Effector memory CD4-positive, alpha-beta T cell (primary cell): ENCODE results near the gene KRTAP5-2.

Source experiments
- DNase-seq, 3 donors: peaks; one replicate each; pipeline ENCODE4 v3.0.0-alpha.2; 2020
- H3K27ac ChIP-seq: 2 replicates; pipeline ENCODE4 v1.7.0; 2013; ENCODE audit warnings: mild to moderate bottlenecking, low read length, moderate library complexity; ENCODE audit not compliant: insufficient read depth, poor library complexity, severe bottlenecking
- H3K27me3 ChIP-seq: replicated peaks from 2 replicates; pipeline ENCODE4 v1.7.0; 2013; ENCODE audit warnings: mild to moderate bottlenecking, low read length; ENCODE audit not compliant: insufficient read depth, control insufficient read depth, poor library complexity, severe bottlenecking
- H3K36me3 ChIP-seq: 2 replicates; pipeline ENCODE4 v1.7.0; 2013; ENCODE audit warnings: mild to moderate bottlenecking, low read length, moderate library complexity; ENCODE audit not compliant: control insufficient read depth, insufficient read depth
- H3K4me1 ChIP-seq: 2 replicates; pipeline ENCODE4 v1.7.0; 2013; ENCODE audit warnings: low read length, mild to moderate bottlenecking; ENCODE audit not compliant: control insufficient read depth, insufficient read depth, poor library complexity, severe bottlenecking
- H3K4me3 ChIP-seq: 2 replicates; pipeline ENCODE4 v1.7.0; 2013; ENCODE audit warnings: low read length, low read depth, mild to moderate bottlenecking; ENCODE audit not compliant: insufficient read depth, poor library complexity, severe bottlenecking
- H3K9me3 ChIP-seq: 2 replicates; pipeline ENCODE4 v1.7.0; 2013; ENCODE audit warnings: mild to moderate bottlenecking, low read length, moderate library complexity; ENCODE audit not compliant: control insufficient read depth

KRTAP5-2 gene

DNA sequence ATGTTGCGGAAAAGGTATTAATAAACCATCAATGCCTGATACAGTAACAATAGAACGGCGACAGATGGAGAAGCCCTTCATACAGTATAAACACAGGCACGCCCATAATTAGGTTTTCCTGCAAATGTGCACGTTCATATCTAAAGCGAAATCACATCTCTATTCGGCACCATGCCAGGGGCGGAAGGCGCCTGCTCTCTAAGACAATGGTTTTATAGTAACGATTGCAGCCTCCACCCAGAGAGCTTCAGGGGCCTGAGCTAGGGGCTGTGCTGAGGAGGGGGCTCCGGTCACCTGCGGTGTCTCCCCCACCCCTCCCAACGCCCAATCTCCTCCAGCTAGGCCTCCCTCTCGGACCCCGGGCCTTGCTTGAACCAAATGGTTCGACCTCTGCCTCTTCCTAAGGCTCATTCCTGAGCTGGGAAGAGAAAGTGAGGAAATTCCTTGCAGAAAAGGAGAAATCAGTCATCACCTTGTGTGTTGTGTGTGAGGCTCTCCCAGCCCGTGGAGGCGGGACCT lies 41.1 kb upstream of the KRTAP5-2 start:
- Histone ChIP-seq H3K27me3 (peaks cover 6% of the 10 kb centered on the region), H3K36me3 (no peaks in the 10 kb centered on the region)

DNA sequence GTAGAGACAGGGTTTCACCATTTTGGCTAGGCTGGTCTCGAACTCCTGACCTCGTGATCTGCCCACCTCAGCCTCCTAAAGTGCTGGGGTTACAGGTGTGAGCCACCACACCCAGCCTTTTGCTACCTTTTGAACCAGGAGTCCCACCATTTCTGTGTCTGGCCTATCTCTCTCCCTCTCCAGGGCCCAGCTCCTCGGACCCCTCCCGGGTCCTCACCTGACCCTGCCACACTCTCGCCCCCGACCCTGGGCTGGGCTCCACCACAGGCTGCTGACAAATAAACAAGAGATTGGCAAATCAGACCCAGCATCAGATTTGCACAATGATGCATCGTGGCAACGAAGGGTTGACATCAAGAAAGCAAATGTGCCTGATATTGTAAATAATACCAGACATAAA lies 40.2 kb upstream of the KRTAP5-2 start:
- Histone ChIP-seq H3K4me1 (no peaks in the 10 kb centered on the region), H3K9me3 (no peaks in the 10 kb centered on the region), H3K4me3 (no peak overlapping the region), H3K27me3 (peaks cover 6% of the 10 kb centered on the region), H3K36me3 (no peaks in the 10 kb centered on the region), H3K27ac (no peak overlapping the region)
- no peak for DNase-seq

More for the DNA sequence above, 41.1 kb upstream of the KRTAP5-2 start:
- no peak overlapping the region for H3K4me3 ChIP-seq
- DNase-seq, result no peak
- no peaks in the 10 kb centered on the region for H3K9me3 ChIP-seq
- no peaks in the 10 kb centered on the region for H3K4me1 ChIP-seq
- H3K27ac ChIP-seq, result no peak overlapping the region

DNA sequence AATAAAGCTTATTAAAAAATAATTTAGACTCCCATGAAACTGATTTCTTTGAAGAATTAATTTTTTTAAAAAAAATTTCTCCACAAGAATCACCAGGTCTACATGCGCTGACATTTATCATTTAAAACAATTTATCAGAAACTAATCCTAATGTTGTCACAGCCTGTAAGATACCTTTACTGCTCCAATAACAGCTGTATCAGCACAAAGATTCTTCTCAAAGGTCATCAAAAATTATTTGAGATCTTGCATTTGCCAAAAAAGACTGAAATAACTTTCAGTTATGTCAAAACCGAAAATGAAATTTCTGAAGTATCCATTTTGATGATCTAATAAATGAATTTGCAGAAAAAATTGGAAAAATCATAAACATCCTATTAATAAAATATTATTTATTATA lies 39.5 kb upstream of the KRTAP5-2 start:
- no peaks in the 10 kb centered on the region for H3K4me1 ChIP-seq
- peaks cover 6% of the 10 kb centered on the region for H3K27me3 ChIP-seq
- DNase-seq, result no peak
- no peaks in the 10 kb centered on the region for H3K36me3 ChIP-seq
- H3K9me3 ChIP-seq, result no peaks in the 10 kb centered on the region
- H3K27ac ChIP-seq, result no peak overlapping the region
- no peak overlapping the region for H3K4me3 ChIP-seq

DNA sequence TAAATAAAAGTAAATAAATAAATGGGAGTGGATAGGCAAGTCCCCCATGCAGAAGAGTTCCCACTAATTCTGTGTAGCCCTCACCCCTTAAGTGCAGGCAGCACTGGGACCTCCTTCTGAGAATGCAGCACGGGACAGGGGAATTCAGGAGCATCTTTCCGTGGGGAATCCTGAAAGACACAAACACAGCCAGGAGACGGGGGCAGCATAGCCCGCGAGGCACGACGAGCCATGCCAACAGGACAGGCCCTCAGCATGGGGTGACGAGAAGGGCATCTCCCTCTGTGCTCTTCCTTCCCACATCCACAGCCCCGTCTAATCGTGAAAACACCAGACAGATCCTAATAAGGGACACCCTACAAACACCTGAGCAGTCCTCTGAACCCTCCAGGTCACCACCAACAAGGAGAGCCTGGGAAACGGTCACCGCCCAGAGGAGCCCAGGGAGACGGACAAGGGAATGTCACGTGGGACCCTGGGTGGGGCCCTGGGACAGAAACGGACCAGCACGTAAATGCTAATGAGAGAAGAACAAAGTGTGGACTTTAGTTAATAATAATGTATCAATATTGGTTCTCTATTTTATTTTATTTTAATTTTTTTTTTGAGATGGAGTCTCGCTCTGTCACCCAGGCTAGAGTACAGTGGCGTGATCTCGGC lies 38.3 kb upstream of the KRTAP5-2 start:
- Histone ChIP-seq H3K9me3 (no peaks in the 10 kb centered on the region), H3K4me1 (no peaks in the 10 kb centered on the region), H3K4me3 (no peak overlapping the region), H3K36me3 (no peaks in the 10 kb centered on the region), H3K27me3 (peaks cover 14% of the 10 kb centered on the region), H3K27ac (no peak overlapping the region)
- no peak for DNase-seq

DNA sequence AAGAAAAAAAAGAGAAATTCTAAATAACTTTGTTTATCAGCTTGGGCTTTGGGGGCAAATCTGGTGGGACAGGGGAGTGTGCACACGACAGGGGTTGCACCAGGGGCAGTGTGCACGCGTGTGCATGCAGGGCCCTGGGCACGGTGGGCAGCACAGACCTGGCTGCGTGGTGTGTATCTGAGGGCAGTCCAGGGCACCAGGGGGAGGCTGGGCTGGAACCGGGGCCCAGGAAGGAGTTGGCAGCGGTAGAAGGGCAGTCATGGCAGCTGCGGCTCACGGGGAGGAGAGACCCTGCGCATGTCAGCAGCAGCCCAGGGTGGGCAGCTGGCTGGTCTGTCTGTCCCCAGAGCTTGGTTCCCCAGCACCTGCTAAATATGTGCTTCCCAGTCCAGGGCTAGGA lies 35.8 kb upstream of the KRTAP5-2 start:
- H3K4me3 ChIP-seq, result no peak overlapping the region
- peaks cover 5% of the 10 kb centered on the region for H3K4me1 ChIP-seq
- no peak overlapping the region for H3K27ac ChIP-seq
- peaks cover 14% of the 10 kb centered on the region for H3K27me3 ChIP-seq
- DNase-seq, result no peak
- H3K9me3 ChIP-seq, result no peaks in the 10 kb centered on the region
- no peaks in the 10 kb centered on the region for H3K36me3 ChIP-seq

DNA sequence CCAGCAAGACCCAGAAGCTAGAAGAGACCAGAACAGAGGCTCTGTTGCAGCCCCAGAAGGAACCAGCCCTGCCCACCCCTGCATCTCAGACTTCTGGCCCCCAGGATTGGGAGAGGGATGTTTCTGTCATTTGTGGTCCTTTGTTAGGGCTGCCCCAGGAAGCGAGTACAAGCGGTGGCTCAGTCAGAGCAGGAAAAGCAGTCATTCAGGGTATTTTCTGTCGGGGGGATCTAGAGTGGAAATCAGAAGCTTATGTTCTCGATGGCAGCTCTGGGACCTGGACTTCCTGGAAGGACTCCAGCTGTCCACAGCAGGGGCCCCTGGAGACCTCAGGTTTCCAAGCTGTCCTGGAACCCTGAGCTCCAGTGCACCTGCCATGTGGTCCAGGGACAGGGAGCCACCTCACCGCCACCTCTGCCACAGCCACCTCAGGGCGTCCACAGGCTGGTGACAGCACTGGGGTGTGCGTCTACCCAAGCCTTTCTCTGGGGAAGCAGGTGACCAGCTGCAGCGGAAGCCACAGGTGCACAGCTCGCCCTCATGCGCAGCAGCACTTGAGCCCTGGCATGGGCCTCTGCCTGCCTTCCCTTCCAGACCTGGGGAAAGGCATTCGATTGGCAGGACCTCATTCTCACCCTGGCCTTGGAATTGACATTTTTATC lies 34.1 kb upstream of the KRTAP5-2 start:
- Histone ChIP-seq H3K9me3 (no peaks in the 10 kb centered on the region), H3K4me3 (no peak overlapping the region), H3K27ac (no peak overlapping the region), H3K27me3 (peaks cover 14% of the 10 kb centered on the region), H3K4me1 (peaks cover 10% of the 10 kb centered on the region), H3K36me3 (no peaks in the 10 kb centered on the region)
- DNase-seq, result no peak

DNA sequence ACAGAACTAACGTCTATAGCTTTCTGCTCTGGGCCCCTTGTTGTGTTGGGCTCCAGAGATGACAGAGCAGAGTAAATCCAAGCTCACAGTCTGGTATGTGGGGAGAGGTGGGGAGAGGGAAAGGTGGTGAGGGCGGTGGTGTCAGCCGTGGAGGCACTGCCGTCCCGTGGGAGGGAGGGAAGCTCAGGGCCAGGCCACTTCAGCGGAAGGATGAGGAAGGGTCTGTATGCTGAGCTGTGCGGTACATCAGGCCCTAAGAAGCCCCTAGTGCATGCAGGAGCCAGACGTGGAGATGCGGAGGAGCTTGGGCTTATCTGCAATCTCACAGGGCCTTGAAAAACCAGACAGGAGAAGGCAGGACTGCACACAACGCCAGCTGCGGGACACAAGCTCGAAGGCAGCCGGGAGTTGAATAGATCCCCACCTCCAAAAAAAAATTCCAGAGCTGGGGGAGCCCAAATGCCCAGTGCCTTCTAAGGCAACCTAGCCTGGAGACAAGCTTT lies 33.0 kb upstream of the KRTAP5-2 start:
- Histone ChIP-seq H3K9me3 (no peaks in the 10 kb centered on the region), H3K27me3 (peaks cover 14% of the 10 kb centered on the region), H3K4me3 (no peak overlapping the region), H3K4me1 (peaks cover 10% of the 10 kb centered on the region), H3K27ac (no peak overlapping the region), H3K36me3 (no peaks in the 10 kb centered on the region)
- no peak for DNase-seq

DNA sequence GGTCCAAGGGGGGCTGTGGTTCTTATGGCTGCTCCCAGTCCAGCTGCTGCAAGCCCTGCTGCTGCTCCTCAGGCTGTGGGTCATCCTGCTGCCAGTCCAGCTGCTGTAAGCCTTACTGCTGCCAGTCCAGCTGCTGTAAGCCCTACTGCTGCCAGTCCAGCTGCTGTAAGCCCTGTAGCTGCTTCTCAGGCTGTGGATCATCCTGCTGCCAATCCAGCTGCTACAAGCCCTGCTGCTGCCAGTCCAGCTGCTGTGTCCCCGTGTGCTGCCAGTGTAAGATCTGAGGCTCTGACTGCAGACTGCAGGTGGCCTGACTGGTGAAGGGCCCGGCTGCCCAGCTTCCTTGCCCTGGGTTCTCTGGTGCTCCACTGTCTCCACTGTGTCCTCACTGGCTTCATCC lies 32.2 kb upstream of the KRTAP5-2 start:
- no peak for DNase-seq
- H3K4me1 ChIP-seq, result peaks cover 10% of the 10 kb centered on the region
- no peak overlapping the region for H3K4me3 ChIP-seq
- H3K36me3 ChIP-seq, result no peaks in the 10 kb centered on the region
- no peaks in the 10 kb centered on the region for H3K9me3 ChIP-seq
- H3K27me3 ChIP-seq, result peaks cover 14% of the 10 kb centered on the region
- H3K27ac ChIP-seq, result no peak overlapping the region

DNA sequence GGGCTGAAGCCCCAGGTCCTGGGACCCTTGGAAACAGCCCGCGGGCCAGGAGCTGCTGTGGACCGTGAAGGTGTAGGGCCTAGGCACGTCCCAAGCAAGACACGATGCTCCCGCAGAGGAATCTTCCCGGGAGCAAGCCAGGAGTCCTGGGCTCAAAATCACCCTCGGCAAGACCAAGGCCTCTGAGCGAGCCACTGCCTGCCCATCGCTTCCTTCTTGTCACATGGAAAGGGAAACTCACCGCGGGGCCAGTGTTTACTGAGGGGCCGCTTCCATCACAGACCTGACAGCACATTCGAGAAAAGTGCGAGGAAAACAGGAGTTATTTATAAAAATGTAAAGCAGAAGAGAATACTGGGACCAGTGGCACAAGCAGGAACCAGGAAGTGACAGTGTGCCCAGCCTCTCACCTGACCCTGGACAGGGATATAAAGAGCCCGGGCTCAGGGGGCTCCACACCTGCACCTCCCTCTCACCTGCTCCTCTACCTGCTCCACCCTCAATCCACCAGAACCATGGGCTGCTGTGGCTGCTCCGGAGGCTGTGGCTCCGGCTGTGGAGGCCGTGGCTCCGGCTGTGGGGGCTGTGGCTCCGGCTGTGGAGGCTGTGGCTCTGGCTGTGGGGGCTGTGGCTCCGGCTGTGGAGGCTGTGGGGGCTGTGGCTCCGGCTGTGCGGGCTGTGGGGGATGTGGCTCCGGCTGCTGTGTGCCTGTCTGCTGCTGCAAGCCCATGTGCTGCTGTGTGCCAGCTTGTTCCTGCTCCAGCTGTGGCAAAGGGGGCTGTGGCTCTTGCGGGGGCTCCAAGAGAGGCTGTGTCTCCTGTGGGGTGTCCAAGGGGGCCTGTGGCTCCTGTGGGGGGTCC lies 31.5 kb upstream of the KRTAP5-2 start, which contains the start of gene KRTAP5-5:
TSS of gene KRTAP5-5 (plus strand) at position 450 of the 860 bp plus-strand sequence. CDS start at position 516, 66 bp downstream.
- H3K27ac ChIP-seq, result no peak within 1 kb of the TSS
- H3K27me3 ChIP-seq, result peaks cover 14% of the 10 kb centered on the region
- no peaks in the 10 kb centered on the region for H3K9me3 ChIP-seq
- no peak within 1 kb of the TSS for H3K4me3 ChIP-seq
- H3K36me3 ChIP-seq, result no peaks in the 10 kb centered on the region
- DNase-seq, result no peak
- peaks cover 10% of the 10 kb centered on the region for H3K4me1 ChIP-seq
